NCI-H187 (cell line): Measurements from ENCODE around the gene COQ3.

Experiments used
- DNase-seq, 2 experiments: peaks; one replicate each; lab custom pipeline; 2025; lab: John Stamatoyannopoulos, UW

COQ3 gene

GRCh38 chr6:99333068-99333467, 60.9 kb downstream of the COQ3 start:
- DNase-seq, result no peak

GRCh38 chr6:99331531-99331930, 62.5 kb downstream of the COQ3 start:
- DNase-seq, result no peak

GRCh38 chr6:99330159-99330558, 63.8 kb downstream of the COQ3 start:
- peak; percentile 11 to 12 for DNase-seq

- no peak for DNase-seq
Measured at GRCh38 chr6:99324996-99325395, 69.0 kb downstream of the COQ3 start.
